ENCODE data around the gene HIP1. TPM values are rescaled to one million over a fixed set of nuclear protein-coding genes. Genes with fewer than 3 reads are reported as not detected.

HIP1 gene
- total and polyA plus RNA-seq, 9 of the 15 experiments (the other 6 are each of a cell fraction or from before 2014, with no cell fraction given): 2.4 to 13.7 (median 9.5) TPM

GRCh38 chr7:75687246-75688088 is 51.3 kb downstream of the HIP1 start:
- FAIRE-seq (no peak), ATAC-seq (no peak), DNase-seq (ENCODE audit: extremely low read depth in 1 of 4, low spot score in 3 of 4) (no peak)
- H3K27ac ChIP-seq (ENCODE audit: extremely low read depth, low read depth, low read length): no peak overlapping the region
- H3K9me1 ChIP-seq (ENCODE audit: control insufficient read depth, insufficient read depth, low read length): no peaks in the 10 kb centered on the region
- H3K4me1 ChIP-seq (replicated peaks in 1 of 2; ENCODE audit: control insufficient read depth in 2 of 2, insufficient read depth in 2 of 2, low read length in 2 of 2): peaks cover 0 to 10% of the 10 kb centered on the region in 2 experiments; a peak in 2 of 5 replicates
- ChIA-PET POLR2A (no interaction called here), CTCF (ENCODE audit: low intra/inter-chr PET ratio) (no interaction called here)
- no peaks in the 10 kb centered on the region for H3K36me3 ChIP-seq (ENCODE audit: control insufficient read depth, insufficient read depth, low read length)
- BruUV-seq (replicated peaks): no TSS peak
- no peak overlapping the region for H2AFZ ChIP-seq (ENCODE audit: low read depth, low read length)
- 80% methylated on average over 12 of the region's 12 CpGs for WGBS (ENCODE audit: insufficient coverage, low coverage, missing lambda C conversion rate)
- no peaks in the 10 kb centered on the region for H4K20me1 ChIP-seq (replicated peaks; ENCODE audit: control insufficient read depth, insufficient read depth, low read length)
- H3K9me3 ChIP-seq (replicated peaks; ENCODE audit: control insufficient read depth, insufficient read depth, low read depth, low read length): no peaks in the 10 kb centered on the region
- H3K4me3 ChIP-seq: no peak overlapping the region
- H3K4me2 ChIP-seq (ENCODE audit: insufficient read depth, low read length): no peak overlapping the region
- no peaks in the 10 kb centered on the region for H3K27me3 ChIP-seq (ENCODE audit: control insufficient read depth in 2 of 2, insufficient read depth in 2 of 2, low read length in 2 of 2)
- intact Hi-C loops (cut with micrococcal nuclease): no loop called here
- no peaks in the 10 kb centered on the region for H3K79me2 ChIP-seq (ENCODE audit: control insufficient read depth, insufficient read depth, low read length)
- no peak overlapping the region; a peak in 1 of 4 replicates for H3K9ac ChIP-seq (ENCODE audit: insufficient read depth in 1 of 2, low read depth in 2 of 2, low read length in 2 of 2)
- in situ Hi-C loops (cut with MboI): no loop called here
- no peak for TF ChIP-seq FUS (optimal IDR thresholded peaks at IDR 0.05; ENCODE audit: low read depth, low read length)
- TF ChIP-seq ZBTB33 (CRISPR knock-in tag; IDR thresholded peaks at IDR 0.05): peak; percentile 28; the same call in 1 of the 2 replicates
- TF ChIP-seq NELFE (IDR thresholded peaks at IDR 0.05; ENCODE audit: insufficient read depth, insufficient read length): no peak
